H1 (cell line): ENCODE results near the gene VSIR.

ENCODE experiments used
- CBX8 ChIP-seq: fragments of 300-800, 300-1000 bp; sonication (generic); IDR thresholded peaks from 2 replicates; pipeline ENCODE4 v1.7.1; 2016; ENCODE audit warnings: low read depth, low read length, borderline replicate concordance
- CTCF ChIP-seq, 3 experiments: IDR thresholded peaks; 1 replicate in 2 of 3; 2 replicates in 1 of 3; pipeline versions ENCODE4 v1.5.1 to v1.6.1; 2011; ENCODE audit warnings: low read length in 3 of 3, mild to moderate bottlenecking in 3 of 3, inconsistent platforms in 2 of 3, low read depth in 1 of 3, moderate library complexity in 1 of 3; ENCODE audit not compliant: insufficient read depth in 1 of 3; ENCODE audit errors: control extremely low read depth in 1 of 3
- EZH2 ChIP-seq: fragments of 200-600 bp; sonication (generic); IDR thresholded peaks from 2 replicates; pipeline ENCODE4 v1.7.1; 2012; ENCODE audit warnings: low read depth, mild to moderate bottlenecking, moderate library complexity, low read length, inconsistent platforms; ENCODE audit not compliant: severe bottlenecking
- GABPA ChIP-seq: IDR thresholded peaks from 2 replicates; pipeline ENCODE4 v1.6.1; 2011; ENCODE audit warnings: mild to moderate bottlenecking, low read length, moderate library complexity, borderline replicate concordance; ENCODE audit not compliant: insufficient read depth
- POLR2A ChIP-seq, 2 experiments: IDR thresholded peaks; 1 replicate in 1 of 2; 2 replicates in 1 of 2; pipeline ENCODE4 v1.6.1; 2011; ENCODE audit warnings: low read depth in 2 of 2, low read length in 2 of 2, mild to moderate bottlenecking in 2 of 2; ENCODE audit errors: control extremely low read depth in 1 of 2
- POLR2AphosphoS5 ChIP-seq: IDR thresholded peaks from 2 replicates; pipeline ENCODE4 v1.6.1; 2011; ENCODE audit warnings: low read depth, low read length
- RAD21 ChIP-seq, 2 experiments: IDR thresholded peaks in 1 of 2; conservative IDR thresholded peaks in 1 of 2; 2 replicates each; pipeline ENCODE4 v1.6.1; 2011; ENCODE audit warnings: low read depth in 2 of 2, low read length in 2 of 2, improper control_type of control experiment in 1 of 2, inconsistent platforms in 1 of 2, mild to moderate bottlenecking in 1 of 2, moderate library complexity in 1 of 2
- RXRA ChIP-seq: IDR thresholded peaks from 2 replicates; pipeline ENCODE4 v1.6.1; 2011; ENCODE audit warnings: low read depth, mild to moderate bottlenecking, low read length, moderate library complexity; ENCODE audit not compliant: insufficient read depth
- SIN3A ChIP-seq, 2 experiments: IDR thresholded peaks in 1 of 2; conservative IDR thresholded peaks in 1 of 2; 2 replicates each; pipeline ENCODE4 v1.6.1; 2011 to 2012; ENCODE audit warnings: low read length in 2 of 2, improper control_type of control experiment in 1 of 2, low read depth in 1 of 2, mild to moderate bottlenecking in 1 of 2
- SIX5 ChIP-seq: IDR thresholded peaks from 2 replicates; pipeline ENCODE4 v1.6.1; 2011; ENCODE audit warnings: mild to moderate bottlenecking, low read depth, low read length
- SRF ChIP-seq: IDR thresholded peaks from 2 replicates; pipeline ENCODE4 v1.6.1; 2011; ENCODE audit warnings: mild to moderate bottlenecking, low read depth, low read length, moderate library complexity
- TAF7 ChIP-seq: optimal IDR thresholded peaks from 2 replicates; pipeline ENCODE3; 2011; ENCODE audit warnings: low read depth, mild to moderate bottlenecking, inconsistent platforms, low read length, moderate library complexity, borderline replicate concordance

- no peak for TF ChIP-seq CTCF (IDR thresholded peaks at IDR 0.05; ENCODE audit: control extremely low read depth in 1 of 3, insufficient read depth in 1 of 3, low read depth in 1 of 3, low read length in 3 of 3)
- TF ChIP-seq POLR2A (IDR thresholded peaks at IDR 0.05; ENCODE audit: control extremely low read depth in 1 of 2, low read depth in 2 of 2, low read length in 2 of 2) = no peak
- TF ChIP-seq CBX8 = no peak
- TF ChIP-seq POLR2AphosphoS5 = no peak
- TF ChIP-seq SIN3A (conservative IDR thresholded peaks at IDR 0.05 in 1 of 2, IDR thresholded peaks at IDR 0.05 in 1 of 2; ENCODE audit: low read depth in 1 of 2, low read length in 2 of 2) = no peak
- TF ChIP-seq SIX5 = no peak
- no peak for TF ChIP-seq TAF7
- no peak for TF ChIP-seq SRF
- no peak for TF ChIP-seq GABPA
- TF ChIP-seq RAD21 (IDR thresholded peaks at IDR 0.05 in 1 of 2, conservative IDR thresholded peaks at IDR 0.05 in 1 of 2; ENCODE audit: low read depth in 2 of 2, low read length in 2 of 2) = no peak
- TF ChIP-seq EZH2 = no peak
- TF ChIP-seq RXRA = no peak
Observed at GRCh38 chr10:71770789-71771188, 2.5 kb downstream of the VSIR start.
